H1 (cell line): ENCODE data around the gene CCDC159. TPM values are rescaled to one million over a fixed set of nuclear protein-coding genes. Genes with fewer than 3 reads are reported as not detected.

Experiments used
- CHD1 ChIP-seq: IDR thresholded peaks from 2 replicates; pipeline ENCODE4 v1.6.1; 2012; ENCODE audit warnings: low read depth, low read length, improper control_type of control experiment
- HDAC2 ChIP-seq, 2 experiments: fragments of 300-600 bp in 1 of 2; sonication (generic) in 1 of 2; IDR thresholded peaks; 2 replicates each; pipeline ENCODE4 v1.6.1; 2011 to 2012; ENCODE audit warnings: low read depth in 2 of 2, low read length in 2 of 2, mild to moderate bottlenecking in 2 of 2, moderate library complexity in 2 of 2, borderline replicate concordance in 1 of 2, inconsistent platforms in 1 of 2
- RFX5 ChIP-seq: IDR thresholded peaks from 2 replicates; pipeline ENCODE4 v1.6.1; 2011; ENCODE audit warnings: low read depth, low read length, improper control_type of control experiment, borderline replicate concordance
- SAP30 ChIP-seq: fragments of 300-600 bp; sonication (generic); IDR thresholded peaks from 2 replicates; pipeline ENCODE4 v1.7.1; 2012; ENCODE audit warnings: low read length, moderate library complexity, mild to moderate bottlenecking, inconsistent platforms; ENCODE audit not compliant: insufficient read depth, insufficient replicate concordance
- SIN3A ChIP-seq, 2 experiments: IDR thresholded peaks in 1 of 2; conservative IDR thresholded peaks in 1 of 2; 2 replicates each; pipeline ENCODE4 v1.6.1; 2011 to 2012; ENCODE audit warnings: low read length in 2 of 2, improper control_type of control experiment in 1 of 2, low read depth in 1 of 2, mild to moderate bottlenecking in 1 of 2
- SIRT6 ChIP-seq: IDR thresholded peaks from one replicate; pipeline ENCODE4 v1.7.1; 2012; ENCODE audit warnings: low read length, inconsistent platforms
- polyA plus RNA-seq, 7 experiments: library from polyadenylated mRNA; depleted of rRNA in 3 of 7; stranded (reverse) in 5 of 7; unstranded in 2 of 7; fragments of >200 nt in 5 of 7; fragments of 200-250 nt in 2 of 7; gene quantifications; 1 replicate in 5 of 7; 2 replicates in 1 of 7; 4 replicates in 1 of 7; pipeline versions ENCODE4 v1.2.1 to v1.2.3, GENCODE V29; 2011 to 2013; ENCODE audit warnings: missing spikeins in 2 of 7, mixed read lengths in 2 of 7
- total RNA-seq: library from RNA; stranded (reverse); fragmentation: NEBNext Ultra II Directional; extraction: Animal tissue kit (Norgen Biotek cat#: 25700); gene quantifications from 2 replicates; pipeline ENCODE4 v1.2.1, GENCODE V29; 2021
- TF ChIP-seq, protein P1 (sequence below): IDR thresholded peaks from 2 replicates; pipeline ENCODE4 v1.6.1; 2011; ENCODE audit warnings: low read depth, mild to moderate bottlenecking, low read length; ENCODE audit not compliant: insufficient read depth

Gene CCDC159
- total and polyA plus RNA-seq, 2 of the 8 experiments (the other 6 are each of a cell fraction or from before 2014, with no cell fraction given) = 4.0 to 5.4 TPM

DNA sequence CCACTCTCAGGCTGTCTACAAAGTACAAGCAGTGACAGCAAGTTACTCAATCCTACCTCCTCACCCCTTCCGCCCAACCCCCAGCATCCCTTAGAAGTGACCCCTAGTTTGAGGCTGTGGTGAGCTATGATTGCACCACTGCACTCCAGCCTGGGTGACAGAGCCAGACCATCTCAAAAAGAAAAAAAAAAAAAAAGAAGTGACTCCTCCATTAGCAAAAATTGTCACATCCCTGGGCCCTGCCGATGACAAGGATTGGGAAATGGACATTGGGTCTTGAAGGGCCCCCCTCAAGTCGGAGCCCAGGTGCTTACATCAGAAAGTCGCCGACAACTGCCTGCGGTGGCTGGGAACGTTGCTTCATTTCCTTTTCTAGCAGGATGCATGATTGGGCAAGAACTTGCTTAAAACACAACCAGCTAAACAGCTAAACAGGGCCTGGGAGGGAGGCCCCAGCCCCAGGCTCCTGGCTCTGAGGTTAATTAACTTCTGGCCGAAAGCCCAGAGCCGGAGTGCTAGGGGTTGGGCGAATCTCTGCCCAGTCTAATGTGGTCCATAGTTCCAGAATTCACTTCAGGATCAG is 22.1 kb upstream of the CCDC159 start (continued):
- TF ChIP-seq SIN3A (conservative IDR thresholded peaks at IDR 0.05 in 1 of 2, IDR thresholded peaks at IDR 0.05 in 1 of 2; ENCODE audit: low read depth in 1 of 2, low read length in 2 of 2) = no peak
- TF ChIP-seq HDAC2 (IDR thresholded peaks at IDR 0.05; ENCODE audit: borderline replicate concordance in 1 of 2, low read depth in 2 of 2, low read length in 2 of 2) = no peak
- no peak for TF ChIP-seq SIRT6
- TF ChIP-seq, protein P1, sequence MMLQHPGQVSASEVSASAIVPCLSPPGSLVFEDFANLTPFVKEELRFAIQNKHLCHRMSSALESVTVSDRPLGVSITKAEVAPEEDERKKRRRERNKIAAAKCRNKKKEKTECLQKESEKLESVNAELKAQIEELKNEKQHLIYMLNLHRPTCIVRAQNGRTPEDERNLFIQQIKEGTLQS = no peak
- TF ChIP-seq CHD1 = no peak
- no peak for TF ChIP-seq RFX5
- TF ChIP-seq SAP30 = no peak
